Upper lobe of right lung (tissue), 1 donor: ENCODE data around the gene C1orf74. TPM values are rescaled to one million over a fixed set of nuclear protein-coding genes. Genes with fewer than 3 reads are reported as not detected.
A peak's percentile ranks its signal among the peaks of the same experiment; 100 is the strongest.

Source experiments
- ATAC-seq: fragments of 200-7000 bp; cut with Tn5 transposase; one replicate; pipeline ENCODE4 v1.9.1; 2020; ENCODE audit warnings: mild to moderate bottlenecking, moderate library complexity
- DNase-seq: peaks from one replicate; pipeline ENCODE4 v3.0.0-alpha.2; 2020
- H3K27ac ChIP-seq: fragments of 200-600 bp; one replicate; pipeline ENCODE4 v1.8.0; 2022
- H3K27me3 ChIP-seq: fragments of 200-600 bp; one replicate; pipeline ENCODE4 v1.8.0; 2022; ENCODE audit warnings: mild to moderate bottlenecking
- H3K36me3 ChIP-seq: fragments of 200-600 bp; one replicate; pipeline ENCODE4 v1.8.0; 2022
- H3K4me1 ChIP-seq: fragments of 200-600 bp; one replicate; pipeline ENCODE4 v1.8.0; 2022
- H3K4me3 ChIP-seq: fragments of 200-600 bp; one replicate; pipeline ENCODE4 v1.8.0; 2022; ENCODE audit warnings: mild to moderate bottlenecking
- H3K9me3 ChIP-seq: fragments of 200-600 bp; one replicate; pipeline ENCODE4 v1.8.0; 2022
- CTCF ChIP-seq: fragments of 200-600 bp; IDR thresholded peaks from one replicate; pipeline ENCODE4 v1.8.0; 2022; ENCODE audit warnings: antibody characterized with exemption
- intact Hi-C: fragments of 100-400 bp; cut with DNase I; formaldehyde crosslinking; loops from one replicate; pipeline ENCODE4 v1.11.0; 2022
- long read RNA-seq: library from polyadenylated mRNA; unstranded; transcript quantifications from one replicate; pipeline ENCODE4 v2.0.0, GENCODE V29; 2021
- total RNA-seq: library from RNA; stranded (reverse); fragmentation: NEBNext Ultra II Directional; extraction: Animal tissue kit (Norgen Biotek cat#: 25700); gene quantifications from one replicate; pipeline ENCODE4 v1.2.1, GENCODE V29; 2021
- donor health status: DM: no; HTN: yes; CAD: no; lungs with severe emphysema.

Gene C1orf74
- total RNA-seq, result 0.96 TPM
- long read RNA-seq, full-length matches to known transcripts, result 2 of 2 reads
- long read RNA-seq, partial matches to known transcripts, result 0 of 2 reads
- long read RNA-seq, other reads (novel, unspliced or antisense), result 0 of 2 reads

- DNase-seq, result peak; percentile 100
- Histone ChIP-seq H3K9me3 (no peaks in the 10 kb centered on the region), H3K27ac (peak within 1 kb of the TSS; percentile 85), H3K4me3 (peak within 1 kb of the TSS; percentile 62), H3K27me3 (no peaks in the 10 kb centered on the region), H3K4me1 (peaks cover 8% of the 10 kb centered on the region), H3K36me3 (no peaks in the 10 kb centered on the region)
- peak; percentile 99 for ATAC-seq
- intact Hi-C loops, result no loop called here
- TF ChIP-seq CTCF, result no peak
These were observed at the start of gene C1orf74 for GRCh38 chr1:209784265-209785169. Gene C1orf74 (minus strand): TSS chr1:209784559. CDS start chr1:209783634, 925 bp downstream.

GRCh38 chr1:209831615-209832014 lies 47.3 kb upstream of the C1orf74 start:
- Histone ChIP-seq H3K4me3 (no peak overlapping the region), H3K27ac (no peak overlapping the region), H3K36me3 (peaks cover 60% of the 10 kb centered on the region), H3K27me3 (no peaks in the 10 kb centered on the region), H3K4me1 (peaks cover 6% of the 10 kb centered on the region), H3K9me3 (no peaks in the 10 kb centered on the region)
- intact Hi-C loops, result no loop called here
- no peak for TF ChIP-seq CTCF
- no peak for ATAC-seq
- no peak for DNase-seq

GRCh38 chr1:209830722-209831121 lies 46.4 kb upstream of the C1orf74 start:
- Histone ChIP-seq H3K4me1 (peaks cover 6% of the 10 kb centered on the region), H3K27me3 (no peaks in the 10 kb centered on the region), H3K9me3 (no peaks in the 10 kb centered on the region), H3K36me3 (peaks cover 51% of the 10 kb centered on the region), H3K4me3 (no peak overlapping the region), H3K27ac (no peak overlapping the region)
- ATAC-seq, result no peak
- no peak for TF ChIP-seq CTCF
- intact Hi-C loops, result no loop called here
- no peak for DNase-seq

GRCh38 chr1:209829716-209830115 lies 45.4 kb upstream of the C1orf74 start:
- DNase-seq (no peak), ATAC-seq (no peak)
- Histone ChIP-seq H3K9me3 (no peaks in the 10 kb centered on the region), H3K4me3 (no peak overlapping the region), H3K27ac (no peak overlapping the region), H3K4me1 (peaks cover 6% of the 10 kb centered on the region), H3K36me3 (peaks cover 41% of the 10 kb centered on the region), H3K27me3 (no peaks in the 10 kb centered on the region)
- no peak for TF ChIP-seq CTCF
- intact Hi-C loops, result no loop called here

- ATAC-seq (peak; percentile 99), DNase-seq (peak; percentile 94)
- intact Hi-C loops, result no loop called here
- peak within 1 kb of the TSS; percentile 91 for H3K4me3 ChIP-seq
- H3K27me3 ChIP-seq, result no peaks in the 10 kb centered on the region
- H3K27ac ChIP-seq, result peak within 1 kb of the TSS; percentile 77
- TF ChIP-seq CTCF, result peak; percentile 67
- peaks cover 20% of the 10 kb centered on the region for H3K36me3 ChIP-seq
- peaks cover 6% of the 10 kb centered on the region for H3K4me1 ChIP-seq
- no peaks in the 10 kb centered on the region for H3K9me3 ChIP-seq
These were observed 43.3 kb upstream of the C1orf74 start, which contains the start of gene UTP25 for GRCh38 chr1:209827384-209828262. Gene UTP25 (plus strand): TSS chr1:209827972. CDS start chr1:209828064, 92 bp downstream.
